ACC112 (cell line): ENCODE results near the gene PRTFDC1.

ENCODE experiments used
- H2AFZ ChIP-seq: fragments of 200-600 bp; sonication (generic); one replicate; pipeline ENCODE4 v1.6.0; 2017; ENCODE audit warnings: antibody characterized with exemption, low read length; ENCODE audit not compliant: unreplicated experiment
- H3K27ac ChIP-seq: fragments of 200-600 bp; sonication (generic); 2 replicates; pipeline ENCODE4 v1.5.1; 2014; ENCODE audit warnings: low read depth, mild to moderate bottlenecking, antibody characterized with exemption, low read length, moderate library complexity
- H3K27me3 ChIP-seq: fragments of 200-600 bp; sonication (generic); 2 replicates; pipeline ENCODE4 v1.6.1; 2014; ENCODE audit warnings: mild to moderate bottlenecking, antibody characterized with exemption, low read length, moderate library complexity, mixed read lengths; ENCODE audit not compliant: insufficient read depth
- H3K36me3 ChIP-seq: fragments of 200-600 bp; sonication (generic); 2 replicates; pipeline ENCODE4 v1.6.1; 2016; ENCODE audit warnings: mild to moderate bottlenecking, antibody characterized with exemption, low read length, moderate library complexity, mixed read lengths; ENCODE audit not compliant: insufficient read depth
- H3K4me1 ChIP-seq: fragments of 200-600 bp; sonication (generic); one replicate; pipeline ENCODE4 v1.6.1; 2016; ENCODE audit warnings: low read length, mixed read lengths; ENCODE audit not compliant: insufficient read depth, unreplicated experiment, control insufficient read depth
- H3K4me3 ChIP-seq: fragments of 200-600 bp; sonication (generic); 2 replicates; pipeline ENCODE4 v1.5.1; 2014; ENCODE audit warnings: mild to moderate bottlenecking, low read depth, low read length
- H3K79me2 ChIP-seq: fragments of 200-600 bp; sonication (generic); one replicate; pipeline ENCODE4 v1.6.0; 2016; ENCODE audit warnings: low read length; ENCODE audit not compliant: control insufficient read depth, unreplicated experiment, insufficient read depth

PRTFDC1 gene

DNA sequence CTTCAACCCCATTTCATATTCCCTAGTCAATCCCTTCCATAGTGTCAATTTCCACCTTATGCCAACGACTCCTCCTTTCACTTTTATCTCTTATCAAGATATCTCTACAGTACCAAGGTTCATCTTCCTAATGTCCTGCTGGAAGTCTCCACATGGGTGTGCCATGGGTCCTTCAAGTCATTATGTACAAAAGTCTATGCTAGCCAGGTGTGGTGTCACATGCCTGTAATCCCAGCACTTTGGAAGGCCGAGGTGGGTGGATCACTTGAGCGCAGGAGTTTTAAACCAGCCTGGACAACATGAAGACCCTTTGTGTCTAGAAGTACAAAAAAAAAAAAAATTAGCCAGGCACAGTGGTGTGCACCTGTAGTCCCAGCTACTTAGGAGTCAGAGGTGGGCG, 47.6 kb downstream of the PRTFDC1 start:
- no peaks in the 10 kb centered on the region for H3K27me3 ChIP-seq
- H3K36me3 ChIP-seq: no peaks in the 10 kb centered on the region
- H3K4me1 ChIP-seq: peaks cover 32% of the 10 kb centered on the region
- H2AFZ ChIP-seq: no peak overlapping the region
- H3K79me2 ChIP-seq: no peaks in the 10 kb centered on the region
- H3K27ac ChIP-seq: no peak overlapping the region
- H3K4me3 ChIP-seq: no peak overlapping the region

DNA sequence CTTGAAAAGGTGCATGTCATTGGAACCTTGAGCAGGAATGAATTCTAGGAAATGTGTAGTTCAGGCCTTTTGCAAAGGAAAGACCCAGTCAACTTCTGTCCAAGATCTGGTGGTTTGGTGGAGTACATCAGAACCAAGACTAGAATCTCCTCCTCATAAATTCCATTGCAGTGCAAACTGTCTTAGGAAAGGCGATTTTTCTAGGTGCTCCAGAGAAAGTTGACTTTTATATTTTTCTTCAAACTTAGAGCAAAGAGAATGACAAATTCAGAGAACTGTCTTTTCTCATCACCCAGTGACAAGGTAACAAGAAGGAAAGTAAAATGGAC, 50.0 kb downstream of the PRTFDC1 start:
- peak overlapping the region; percentile 82 for H3K27ac ChIP-seq
- H3K27me3 ChIP-seq: no peaks in the 10 kb centered on the region
- no peak overlapping the region for H2AFZ ChIP-seq
- H3K36me3 ChIP-seq: no peaks in the 10 kb centered on the region
- peaks cover 27% of the 10 kb centered on the region for H3K4me1 ChIP-seq
- 0 out of 2 replicates have a peak overlapping the region, but pooled peaks have one; percentile 9 for H3K4me3 ChIP-seq
- H3K79me2 ChIP-seq: no peaks in the 10 kb centered on the region

DNA sequence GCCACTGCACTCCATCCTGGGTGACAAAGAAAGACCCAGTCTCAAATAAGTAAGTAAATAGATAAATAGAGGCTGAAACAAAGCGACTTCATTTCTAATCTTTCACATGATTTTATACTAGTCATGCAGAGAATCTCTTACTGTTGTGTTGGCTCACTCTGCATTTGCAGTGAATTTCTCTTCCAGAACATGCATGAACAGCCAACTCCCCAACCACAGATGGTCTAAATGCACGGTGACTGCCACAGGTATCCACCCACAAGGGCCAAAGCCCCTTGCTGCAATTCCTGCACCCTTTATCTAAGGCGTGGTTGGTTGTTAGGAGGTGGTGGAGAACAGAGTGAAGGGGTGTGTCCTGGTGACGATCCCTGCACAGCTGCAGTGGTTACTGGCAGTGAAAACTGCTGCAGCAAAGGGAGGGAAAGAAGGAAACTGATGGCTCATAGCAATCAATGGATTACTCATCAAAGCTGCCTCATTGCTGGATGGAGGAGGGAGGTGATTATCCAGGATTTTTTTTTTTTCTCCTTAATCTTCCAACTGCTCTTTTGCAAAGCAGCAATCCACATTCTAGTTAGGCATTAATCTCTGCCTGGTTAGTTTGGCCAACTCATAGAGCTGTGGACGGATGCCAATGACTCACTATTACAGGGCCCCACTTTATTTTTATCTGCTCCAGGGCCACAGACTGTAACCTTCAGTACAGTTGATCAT, 50.6 kb downstream of the PRTFDC1 start:
- H2AFZ ChIP-seq: no peak overlapping the region
- H3K79me2 ChIP-seq: no peaks in the 10 kb centered on the region
- peak overlapping the region; percentile 82 for H3K27ac ChIP-seq
- no peaks in the 10 kb centered on the region for H3K36me3 ChIP-seq
- H3K4me3 ChIP-seq: peak overlapping the region; percentile 40
- peaks cover 33% of the 10 kb centered on the region for H3K4me1 ChIP-seq
- H3K27me3 ChIP-seq: no peaks in the 10 kb centered on the region

DNA sequence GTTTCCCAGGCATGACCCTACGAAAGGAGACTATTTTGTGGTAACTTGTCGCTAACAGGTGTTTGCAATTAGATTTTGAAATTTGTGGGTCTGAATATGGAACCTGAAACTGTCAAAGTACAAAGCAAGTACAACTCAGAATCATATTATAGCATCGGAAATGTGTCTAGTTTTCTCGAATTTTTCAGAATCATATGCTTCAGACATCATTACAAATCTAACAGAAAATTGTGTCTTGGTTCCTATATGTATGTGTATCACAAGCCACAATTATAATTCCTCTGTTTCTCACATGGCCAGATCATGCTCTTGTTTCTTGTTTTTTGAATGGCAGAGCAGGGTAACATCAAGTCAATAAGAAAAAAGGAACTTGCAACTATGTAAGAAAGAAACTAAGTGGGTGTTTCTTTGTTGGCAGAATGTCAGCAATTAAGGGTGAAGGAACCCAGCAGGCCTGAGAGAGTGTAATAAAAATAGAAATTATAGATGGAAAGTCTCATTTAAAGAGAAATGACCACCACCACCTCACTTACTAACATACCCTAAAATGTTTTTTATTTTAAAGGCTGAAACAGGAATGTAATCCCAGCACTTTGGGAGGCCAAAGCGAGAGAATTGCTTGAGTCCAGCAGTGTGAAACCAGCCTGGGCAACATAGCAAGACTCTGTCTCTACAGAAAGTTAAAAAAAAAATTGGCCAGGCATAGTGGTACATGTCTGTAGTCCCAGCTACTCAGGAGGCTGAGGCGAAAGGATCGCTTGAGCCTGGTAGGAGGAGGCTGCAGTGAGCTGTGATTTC, 51.3 kb downstream of the PRTFDC1 start:
- H2AFZ ChIP-seq: no peak overlapping the region
- peak overlapping the region; percentile 40 for H3K4me3 ChIP-seq
- H3K27ac ChIP-seq: peak overlapping the region; percentile 66

DNA sequence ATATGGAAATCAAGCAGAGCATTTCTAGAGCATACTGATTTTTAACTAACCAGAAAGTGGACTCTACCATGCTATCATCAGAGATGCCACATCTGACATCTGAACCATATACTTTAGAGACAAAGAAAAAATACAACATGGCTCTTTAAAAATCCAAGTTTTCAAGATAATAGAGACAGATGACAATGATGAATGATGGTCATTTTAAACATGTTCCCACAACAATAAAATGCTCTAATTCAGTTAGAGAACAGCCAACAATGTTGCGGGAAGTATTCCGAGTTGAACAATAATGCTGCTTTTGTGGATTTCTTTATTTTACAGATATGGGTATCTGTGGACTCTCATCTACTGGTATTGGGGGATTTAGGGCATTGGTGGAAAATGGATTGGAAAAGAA, 52.8 kb downstream of the PRTFDC1 start:
- no peaks in the 10 kb centered on the region for H3K79me2 ChIP-seq
- H3K4me1 ChIP-seq: peaks cover 41% of the 10 kb centered on the region
- H3K36me3 ChIP-seq: no peaks in the 10 kb centered on the region
- no peak overlapping the region for H3K4me3 ChIP-seq
- H3K27me3 ChIP-seq: no peaks in the 10 kb centered on the region
- no peak overlapping the region for H3K27ac ChIP-seq
- no peak overlapping the region for H2AFZ ChIP-seq

More for the DNA sequence above, 51.3 kb downstream of the PRTFDC1 start:
- Histone ChIP-seq H3K79me2 (no peaks in the 10 kb centered on the region), H3K36me3 (no peaks in the 10 kb centered on the region), H3K27me3 (no peaks in the 10 kb centered on the region), H3K4me1 (peaks cover 36% of the 10 kb centered on the region)

DNA sequence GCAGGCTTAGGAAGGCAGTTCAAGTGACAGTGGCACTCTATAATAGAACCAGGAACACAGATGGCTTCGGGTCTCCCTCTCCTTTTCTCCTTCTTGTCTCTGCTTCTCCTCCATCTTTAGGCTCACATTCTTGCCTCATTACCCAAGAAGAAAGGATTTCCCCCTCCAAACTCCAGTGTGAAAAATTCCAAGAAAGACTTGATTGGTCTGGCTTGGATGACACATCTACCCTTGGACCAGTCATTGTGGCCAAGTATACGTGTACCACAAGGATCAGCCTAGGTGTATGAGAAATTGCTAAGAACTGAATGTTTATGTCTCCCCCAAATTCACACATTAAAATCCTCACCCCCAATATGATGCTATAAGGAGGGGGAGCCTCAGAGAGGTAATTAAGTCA, 53.9 kb downstream of the PRTFDC1 start:
- Histone ChIP-seq H2AFZ (no peak overlapping the region), H3K4me1 (peaks cover 51% of the 10 kb centered on the region)

DNA sequence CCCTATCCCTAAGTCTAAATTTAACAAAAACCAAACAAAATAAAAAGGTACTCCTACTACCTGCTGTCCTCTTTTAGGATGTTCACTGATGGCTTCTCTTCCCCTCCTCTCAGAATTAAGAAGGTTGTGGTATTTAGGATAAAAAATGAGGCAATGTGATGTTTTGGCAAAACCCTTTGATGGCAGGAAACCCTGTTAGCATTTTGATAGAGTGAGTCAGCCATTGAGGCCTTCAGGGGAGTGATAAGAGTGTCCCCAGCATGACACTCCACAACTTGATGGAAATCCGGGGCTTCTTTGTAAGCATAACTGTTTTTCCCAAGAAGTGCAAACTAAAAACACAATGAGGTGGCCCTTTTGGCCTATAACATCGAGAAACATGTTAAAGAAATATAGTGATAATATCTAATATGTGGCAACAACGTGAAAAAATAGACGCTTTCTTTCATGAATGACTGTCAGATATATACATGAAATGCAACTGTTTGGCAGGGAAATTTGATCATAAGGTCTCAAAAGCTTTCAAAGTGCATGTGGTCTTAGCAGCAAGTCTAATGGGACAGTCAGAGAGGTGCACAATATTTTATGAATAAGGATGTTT, 55.0 kb downstream of the PRTFDC1 start:
- no peaks in the 10 kb centered on the region for H3K36me3 ChIP-seq
- no peak overlapping the region for H2AFZ ChIP-seq
- no peaks in the 10 kb centered on the region for H3K27me3 ChIP-seq
- no peak overlapping the region for H3K4me3 ChIP-seq
- H3K27ac ChIP-seq: peak overlapping the region; percentile 38
- H3K4me1 ChIP-seq: peaks cover 58% of the 10 kb centered on the region
- peaks cover 3% of the 10 kb centered on the region for H3K79me2 ChIP-seq

More for the DNA sequence above, 53.9 kb downstream of the PRTFDC1 start:
- Histone ChIP-seq H3K79me2 (peaks cover 3% of the 10 kb centered on the region), H3K36me3 (no peaks in the 10 kb centered on the region), H3K4me3 (no peak overlapping the region), H3K27ac (no peak overlapping the region), H3K27me3 (no peaks in the 10 kb centered on the region)

DNA sequence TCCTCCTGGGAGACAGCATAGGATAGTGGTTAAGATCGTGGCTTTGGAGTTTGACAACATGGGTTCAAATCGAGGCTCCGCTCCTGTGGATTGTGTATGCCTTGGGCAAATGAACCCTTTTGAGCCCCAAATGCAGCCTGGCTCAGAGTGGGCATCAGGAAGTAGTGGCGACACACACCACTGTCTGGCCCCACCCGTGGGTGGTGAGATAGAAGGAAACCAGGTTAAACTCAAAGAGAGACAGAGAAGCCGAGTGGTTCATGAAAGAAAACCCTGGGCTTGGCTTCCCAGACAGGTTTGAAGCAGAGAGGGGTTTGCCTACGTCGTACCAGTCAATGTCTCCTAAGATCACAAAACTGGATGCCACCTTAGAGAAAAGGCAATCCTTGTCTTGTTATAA, 57.7 kb downstream of the PRTFDC1 start:
- Histone ChIP-seq H3K27ac (peak overlapping the region; percentile 77), H2AFZ (no peak overlapping the region), H3K79me2 (peaks cover 3% of the 10 kb centered on the region), H3K27me3 (no peaks in the 10 kb centered on the region), H3K4me3 (no peak overlapping the region), H3K4me1 (peaks cover 67% of the 10 kb centered on the region), H3K36me3 (no peaks in the 10 kb centered on the region)

DNA sequence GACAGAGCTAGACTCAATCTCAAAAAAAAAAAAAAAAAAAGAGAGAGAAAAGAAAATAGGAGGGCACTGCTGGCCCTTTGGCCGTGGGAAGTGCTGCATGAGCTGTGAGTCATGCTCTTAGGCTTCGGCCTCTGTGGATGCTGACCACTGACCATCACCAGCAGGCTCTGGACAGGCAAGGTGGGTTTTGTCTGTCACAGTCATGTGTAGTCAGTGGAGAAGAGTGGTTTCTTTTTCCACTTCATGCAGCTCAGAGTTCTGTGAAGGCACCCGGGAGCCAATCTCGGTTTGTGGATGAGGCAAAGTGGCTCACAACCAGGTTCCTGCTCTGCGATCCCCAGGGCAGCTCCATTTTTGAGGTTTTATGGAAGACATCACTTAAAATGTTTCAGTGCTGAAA, 58.1 kb downstream of the PRTFDC1 start:
- H3K27me3 ChIP-seq: no peaks in the 10 kb centered on the region
- no peak overlapping the region for H3K4me3 ChIP-seq
- H3K27ac ChIP-seq: peak overlapping the region; percentile 77
- H2AFZ ChIP-seq: no peak overlapping the region
- H3K79me2 ChIP-seq: peaks cover 3% of the 10 kb centered on the region
- H3K36me3 ChIP-seq: no peaks in the 10 kb centered on the region
- peaks cover 71% of the 10 kb centered on the region for H3K4me1 ChIP-seq

DNA sequence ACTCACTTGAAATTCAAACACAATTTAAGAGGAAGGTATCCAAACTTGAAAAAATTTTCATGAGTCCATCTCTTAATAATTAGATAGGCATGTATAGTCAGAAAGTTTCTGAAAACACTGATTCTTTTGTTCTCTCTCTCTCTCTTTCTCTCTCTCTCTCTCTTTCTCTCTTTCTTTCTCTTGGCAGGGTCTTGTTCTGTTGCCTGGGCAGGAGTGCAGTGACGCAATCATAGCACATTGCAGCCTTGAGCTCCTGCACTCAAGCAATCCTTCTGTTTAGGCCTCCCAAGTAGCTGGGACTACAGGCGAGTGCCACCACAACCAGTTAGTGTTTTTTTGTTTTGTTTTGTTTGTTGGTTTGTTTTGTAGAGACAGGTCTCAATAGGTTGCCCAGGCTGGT, 59.3 kb downstream of the PRTFDC1 start:
- Histone ChIP-seq H3K4me1 (peaks cover 73% of the 10 kb centered on the region), H3K27ac (peak overlapping the region; percentile 77), H2AFZ (no peak overlapping the region)

More for the DNA sequence above, 59.3 kb downstream of the PRTFDC1 start:
- Histone ChIP-seq H3K27me3 (no peaks in the 10 kb centered on the region), H3K4me3 (no peak overlapping the region), H3K36me3 (no peaks in the 10 kb centered on the region), H3K79me2 (peaks cover 3% of the 10 kb centered on the region)
